ENCODE data around the gene UQCR11.

DNA sequence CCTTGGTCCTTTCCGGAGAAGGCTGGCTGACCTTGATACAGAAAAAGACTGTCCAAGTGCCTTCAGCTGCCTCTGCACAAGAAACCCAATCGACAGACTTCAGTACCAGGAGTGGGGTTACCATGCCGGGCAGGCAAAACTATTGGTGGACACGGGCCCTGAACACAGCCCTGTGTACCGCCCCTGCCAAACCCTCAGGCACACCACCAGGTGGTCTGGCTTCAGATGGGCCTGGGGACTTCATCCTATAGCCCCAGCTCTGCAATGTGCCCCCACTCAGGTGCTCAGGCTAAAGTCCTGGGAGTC lies 29.6 kb upstream of the UQCR11 start:
- TF ChIP-seq CTCF (IDR thresholded peaks at IDR 0.05) = no peak
- no peak for TF ChIP-seq POLR2A (IDR thresholded peaks at IDR 0.05)
